CD4-positive, alpha-beta T cell treated with Interleukin-17A for 1 hour (primary cell): Measurements from ENCODE around the gene NUAK1.
"Not testable (repeated sequence)": the region's sequence is repeated elsewhere in the genome, so short reads cannot be mapped to it uniquely, and the experiment has no call there.

Source experiments
- DNase-seq: peaks from one replicate; pipeline ENCODE4 v3.0.0-alpha.2; 2020

The NUAK1 gene

DNA sequence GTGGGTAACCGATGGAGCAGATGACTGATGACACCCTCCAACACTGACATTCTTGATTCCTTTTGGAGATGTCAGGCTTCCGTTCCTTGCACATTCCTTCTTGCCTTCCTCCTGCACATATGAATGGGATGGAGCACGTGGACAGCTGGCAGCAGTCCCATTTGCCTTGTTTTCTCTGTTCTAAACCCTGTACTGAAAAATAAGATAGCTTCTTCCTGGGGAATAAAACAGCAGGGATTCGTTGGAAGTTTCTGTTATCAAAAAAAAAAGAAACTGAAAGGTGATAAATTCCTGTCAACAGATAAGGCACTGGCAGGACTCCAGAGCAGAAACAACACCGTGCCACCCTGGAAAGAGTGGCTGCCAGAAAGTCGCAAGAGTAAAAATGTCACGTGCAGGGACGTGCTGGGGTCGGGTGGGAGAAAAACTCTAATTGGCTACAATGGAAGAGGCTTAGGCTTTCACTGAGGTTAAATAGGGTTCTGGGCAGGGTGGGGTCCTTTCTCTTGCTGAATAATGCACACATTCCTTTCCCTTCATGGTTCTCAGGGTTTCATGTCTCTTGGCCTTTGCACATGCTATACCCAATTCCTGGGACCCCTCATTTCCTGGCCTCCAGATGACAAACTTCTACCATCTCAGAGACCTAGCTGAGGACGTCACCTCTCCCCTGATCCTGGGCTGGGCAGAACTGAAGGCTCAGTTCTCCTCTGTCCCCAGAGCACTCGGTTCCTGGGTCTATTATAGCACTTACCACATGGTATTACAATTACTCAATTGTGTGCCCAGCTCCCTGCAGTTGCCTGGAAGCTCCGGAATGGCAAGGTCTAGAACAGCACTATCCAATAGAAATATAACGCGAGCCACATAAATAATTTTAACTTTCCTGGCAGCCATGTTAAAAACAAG, 7.0 kb upstream of the NUAK1 start:
- no peak for DNase-seq

DNA sequence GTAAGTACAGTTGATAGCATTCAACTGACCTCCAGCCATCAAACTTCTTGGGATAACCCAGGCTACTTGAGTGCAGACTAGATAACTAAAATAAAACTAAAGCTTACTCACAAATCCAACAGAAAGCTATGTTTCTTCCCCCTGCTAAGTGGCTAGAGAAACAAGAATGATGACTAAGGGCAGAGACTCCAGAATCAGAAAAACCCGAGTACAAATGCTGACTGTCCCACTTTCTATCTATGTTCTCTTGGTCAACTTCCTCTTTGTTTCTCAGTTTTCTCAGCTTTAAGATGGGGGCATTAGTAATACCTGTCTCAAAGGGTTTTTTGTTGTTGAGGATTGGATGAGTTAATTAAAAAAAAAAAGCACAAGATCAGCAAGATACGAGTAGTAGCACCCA, 6.1 kb upstream of the NUAK1 start:
- DNase-seq = no peak

DNA sequence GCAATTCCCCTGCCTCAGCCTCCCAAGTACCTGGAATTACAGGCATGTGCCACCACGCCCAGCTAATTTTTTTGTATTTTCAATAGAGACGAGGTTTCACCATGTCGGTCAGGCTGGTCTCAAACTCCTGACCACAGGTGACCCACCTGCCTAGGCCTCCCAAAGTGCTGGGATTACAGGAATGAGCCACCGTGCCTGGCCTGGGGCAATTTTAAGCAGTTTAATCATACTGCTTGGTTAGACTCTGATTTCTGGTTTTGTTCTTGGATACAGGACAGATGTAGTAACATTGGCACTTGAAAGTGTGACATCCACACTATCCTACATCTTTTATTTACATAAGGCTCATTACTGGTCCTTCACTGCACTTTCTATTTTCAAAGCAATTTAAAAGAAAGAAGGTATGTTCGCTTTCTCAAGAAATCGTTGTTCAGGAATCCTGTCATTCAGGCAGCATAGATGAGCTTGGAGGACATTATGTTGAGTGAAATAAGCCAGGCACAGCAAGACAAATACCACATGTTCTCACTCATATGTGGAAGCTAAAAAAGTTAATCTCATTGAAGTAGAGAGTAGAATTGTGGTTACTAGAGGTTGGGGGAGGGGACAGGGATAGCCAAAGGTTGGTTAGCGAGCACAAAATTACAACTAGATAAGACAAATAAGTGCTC, 4.0 kb upstream of the NUAK1 start:
- DNase-seq = no peak

DNA sequence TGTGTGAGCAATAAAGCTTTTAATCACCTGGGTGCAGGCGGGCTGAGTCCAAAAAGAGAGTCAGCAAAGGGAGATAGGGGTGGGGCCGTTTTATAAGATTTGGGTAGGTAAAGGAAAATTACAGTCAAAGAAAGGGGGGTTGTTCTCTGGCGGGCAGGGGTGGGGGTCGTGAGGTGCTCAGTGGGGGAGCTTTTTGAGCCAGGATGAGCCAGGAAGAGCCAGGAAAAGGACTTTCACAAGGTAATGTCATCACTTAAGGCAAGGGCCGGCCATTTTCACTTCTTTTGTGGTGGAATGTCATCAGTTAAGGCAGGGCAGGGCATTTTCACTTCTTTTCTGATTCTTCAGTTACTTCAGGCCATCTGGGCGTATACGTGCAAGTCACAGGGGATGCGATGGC, 3.2 kb upstream of the NUAK1 start:
- not testable (repeated sequence) for DNase-seq

DNA sequence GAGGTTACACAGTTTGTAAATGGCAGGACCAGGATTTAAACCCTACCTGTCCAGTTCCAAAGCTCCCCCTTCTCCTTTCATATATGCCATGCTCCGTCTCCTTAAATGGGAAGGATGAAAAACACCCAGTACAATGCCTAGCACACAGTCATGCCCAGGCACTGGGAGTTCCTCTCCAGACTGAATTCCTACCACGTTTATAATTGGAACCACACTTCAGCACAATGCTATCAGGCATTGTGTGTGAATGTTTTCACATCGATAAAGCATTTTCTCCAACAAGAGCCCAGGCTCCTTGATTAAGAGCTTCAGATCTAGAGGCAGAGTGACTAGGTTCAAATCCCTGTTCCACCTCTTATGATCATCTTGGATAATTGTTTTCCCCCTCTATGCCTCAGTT, 2.7 kb upstream of the NUAK1 start:
- DNase-seq = no peak

DNA sequence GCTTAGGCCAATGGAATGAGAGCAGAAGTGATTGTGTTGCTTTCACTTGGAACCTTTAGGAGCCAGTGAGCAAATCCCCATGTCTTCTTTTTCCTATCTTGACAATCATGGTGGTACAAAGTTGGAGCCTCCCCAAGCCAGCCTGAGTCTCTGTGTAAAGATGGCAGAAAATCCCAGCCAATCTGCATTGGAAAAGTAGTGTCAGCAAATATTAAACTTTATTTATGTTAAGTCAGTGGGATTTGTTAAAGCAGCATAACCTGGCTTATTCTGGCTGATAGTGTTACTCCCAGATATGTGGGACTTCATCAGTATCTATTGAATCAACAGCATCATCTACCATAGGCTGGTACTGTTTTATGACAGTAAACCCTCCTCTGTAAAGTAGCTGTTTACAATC, 2.2 kb upstream of the NUAK1 start:
- DNase-seq = no peak

DNA sequence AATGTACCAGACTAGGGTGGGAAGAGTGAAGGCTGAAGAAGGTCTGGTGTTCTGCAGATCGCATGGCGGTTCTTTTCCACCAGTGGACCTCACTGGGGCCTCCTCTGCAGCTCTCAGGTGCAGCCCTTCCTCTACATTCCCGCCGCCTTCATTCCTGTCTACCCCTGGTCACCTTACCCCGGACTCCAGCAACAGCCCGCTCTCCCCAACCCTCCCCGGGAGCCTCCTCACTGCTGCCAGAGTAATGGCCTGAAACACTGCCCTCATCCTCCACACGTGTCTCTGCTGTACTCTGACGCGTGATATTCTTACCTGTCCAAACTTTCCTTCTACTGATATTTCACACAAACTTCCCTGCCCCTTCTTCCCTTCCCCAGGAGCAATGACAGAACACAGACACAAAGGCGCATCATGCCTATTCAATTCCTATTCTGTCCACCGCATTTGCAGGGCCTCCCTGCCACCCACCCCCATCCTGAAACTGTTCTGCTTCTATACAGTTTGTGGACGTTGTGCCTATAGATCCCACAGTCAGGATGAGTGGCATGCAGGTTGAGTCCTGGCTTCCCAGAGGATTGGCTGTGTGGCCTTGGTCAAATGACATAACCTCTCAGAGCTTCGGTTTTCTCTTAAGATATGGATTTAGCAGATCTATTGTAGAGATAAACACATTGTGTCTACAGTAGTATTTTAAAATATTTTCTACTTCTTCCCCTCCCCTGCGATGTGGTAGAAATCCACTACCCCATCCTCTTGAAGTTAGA, 1.7 kb upstream of the NUAK1 start:
- DNase-seq = no peak

DNA sequence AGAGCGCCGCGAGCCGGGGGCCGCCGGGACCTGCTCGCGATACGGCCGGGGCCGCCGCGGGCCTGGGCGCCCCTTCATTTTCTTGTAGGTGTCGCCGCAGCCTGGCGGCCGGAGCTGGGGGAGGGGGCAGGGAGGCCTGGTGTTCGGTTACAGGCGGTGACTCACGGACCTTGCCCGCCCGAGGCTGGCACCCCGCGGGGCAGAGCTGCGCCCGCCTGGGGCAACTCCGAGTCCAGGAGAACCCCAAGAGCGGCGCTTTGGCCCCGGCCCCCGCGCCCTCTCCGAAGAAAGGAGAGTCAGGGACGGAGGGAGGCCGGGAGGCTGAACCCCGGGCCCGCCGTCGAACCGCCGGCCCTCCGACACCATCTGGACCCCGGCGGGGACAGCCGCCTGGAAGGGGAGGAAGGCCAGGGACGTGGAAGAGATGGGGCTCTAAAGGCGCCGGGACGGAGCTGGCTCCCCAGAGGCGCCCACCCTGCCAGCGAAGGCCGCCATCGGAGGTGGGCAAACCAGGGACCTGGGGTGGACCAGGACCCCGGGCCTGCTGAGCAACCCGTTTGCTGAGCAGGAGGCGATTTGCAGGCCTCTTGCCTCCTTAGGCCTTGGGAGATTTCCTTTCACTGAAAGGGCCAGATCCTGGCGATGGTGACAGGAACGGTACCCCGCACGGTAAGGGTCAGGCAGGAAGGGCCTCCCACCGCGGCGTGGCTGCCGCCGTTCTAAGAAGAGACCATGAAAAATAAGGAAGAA, 843 bp upstream of the NUAK1 start:
- DNase-seq = no peak

DNA sequence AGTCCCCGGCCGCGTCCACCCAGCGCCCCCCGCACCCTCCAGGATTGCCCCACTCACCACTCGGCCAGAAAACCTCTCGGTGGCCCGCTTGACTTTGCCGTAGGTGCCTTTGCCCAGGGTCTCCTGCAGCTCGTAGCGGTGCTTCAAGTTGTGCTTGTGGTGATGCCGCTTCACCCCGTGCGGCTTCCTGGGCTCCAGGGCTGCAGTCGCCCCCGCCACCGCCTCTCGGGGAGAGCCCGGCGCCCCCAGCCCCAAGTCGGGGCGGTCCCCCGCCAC, 459 bp downstream of the NUAK1 start:
- no peak for DNase-seq

DNA sequence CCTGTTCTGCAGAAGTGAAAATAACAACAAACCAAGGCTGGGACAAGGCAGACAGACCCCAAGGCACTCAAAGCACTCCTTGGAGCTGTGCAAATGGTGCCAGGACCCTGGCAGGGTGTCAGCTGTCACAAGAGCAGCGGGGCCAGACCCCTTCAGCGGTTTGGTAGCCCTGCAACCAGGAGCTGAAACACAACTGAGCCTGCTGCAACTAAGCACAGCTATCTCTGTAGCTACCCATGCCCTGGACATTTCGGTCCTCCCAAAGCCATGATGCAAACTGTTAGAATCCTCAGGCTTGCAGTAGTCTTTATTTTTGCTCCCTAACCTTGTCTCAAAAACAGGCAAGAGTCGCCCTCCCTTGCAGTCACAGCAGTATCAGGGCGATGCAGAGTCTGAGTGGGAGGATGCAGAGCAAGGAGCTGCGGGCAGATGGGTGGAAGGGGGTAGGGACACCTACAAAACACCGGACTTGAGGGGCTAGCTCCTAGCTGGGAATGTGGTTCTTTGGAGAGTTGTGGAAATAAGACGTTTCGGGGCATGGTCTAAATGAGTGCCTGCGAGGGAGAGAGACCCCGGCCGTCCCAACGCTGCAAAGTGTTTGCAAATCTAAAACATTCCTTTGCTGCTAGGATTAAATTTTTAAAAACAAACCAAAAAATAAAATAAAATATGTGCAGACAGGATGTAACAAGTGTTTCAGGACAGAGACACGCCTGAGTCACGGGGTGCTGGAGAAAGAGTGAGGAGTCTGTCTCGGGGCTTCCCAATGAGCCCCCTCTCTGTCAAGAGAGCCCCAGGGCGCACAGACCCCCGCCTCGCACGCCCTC, 1.0 kb downstream of the NUAK1 start:
- DNase-seq = no peak

DNA sequence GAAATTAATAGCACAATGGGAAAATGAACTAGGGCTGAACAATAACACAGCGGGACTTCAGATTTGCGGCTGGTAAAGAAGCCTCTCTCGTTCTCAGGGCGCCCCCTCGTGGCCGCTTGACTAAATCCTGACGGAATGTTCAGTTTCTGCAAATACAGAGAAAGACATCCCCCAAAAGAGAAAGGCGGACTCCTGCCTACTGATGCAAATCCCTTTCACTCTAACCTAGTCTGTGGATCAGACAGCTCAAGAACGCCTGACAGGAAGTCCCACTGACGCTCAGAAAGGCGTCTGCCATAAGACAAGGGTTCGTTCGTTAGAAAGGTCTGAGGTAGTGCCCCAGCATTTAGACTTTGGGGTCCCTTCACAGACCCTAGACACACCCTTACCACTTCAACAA, 2.5 kb downstream of the NUAK1 start:
- peak; percentile 64 for DNase-seq

DNA sequence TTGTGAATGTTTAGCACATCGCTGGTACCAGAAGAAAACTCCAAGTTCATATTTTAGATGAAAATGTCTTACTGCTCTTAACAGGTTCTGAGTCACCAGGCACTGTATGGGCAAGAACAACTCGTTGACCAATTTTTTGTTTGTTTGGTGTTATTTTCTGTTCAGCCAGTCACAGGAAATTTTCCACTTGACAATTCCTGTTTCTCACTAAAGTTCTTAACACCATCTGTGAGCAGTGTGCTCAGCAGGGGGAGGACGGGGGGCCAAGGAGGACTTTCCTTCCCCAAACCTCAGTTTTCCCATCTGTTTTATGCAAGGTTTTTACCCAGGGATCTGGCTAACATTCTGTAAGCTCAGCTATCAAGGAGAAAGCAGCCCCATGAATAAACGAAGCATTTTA, 3.0 kb downstream of the NUAK1 start:
- DNase-seq = no peak

DNA sequence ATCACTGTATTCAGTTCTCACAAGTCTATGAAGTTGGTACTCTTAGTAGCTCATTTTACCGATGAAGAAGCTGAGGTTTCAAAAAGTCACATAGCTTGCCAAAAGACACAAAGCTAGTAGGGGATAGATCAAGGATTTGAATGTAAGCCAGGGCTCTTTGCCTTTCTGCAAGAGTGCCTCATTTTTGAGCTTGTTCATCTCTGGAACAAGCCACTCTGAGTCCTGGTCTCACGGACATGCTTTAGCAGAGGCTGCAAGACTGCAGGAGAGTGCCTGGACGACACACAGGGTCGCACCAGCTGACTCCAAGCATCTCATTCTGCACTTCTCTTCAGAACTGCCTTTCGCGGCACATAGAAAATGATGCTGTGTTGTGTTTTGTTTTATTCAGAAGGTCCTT, 3.7 kb downstream of the NUAK1 start:
- DNase-seq = no peak

DNA sequence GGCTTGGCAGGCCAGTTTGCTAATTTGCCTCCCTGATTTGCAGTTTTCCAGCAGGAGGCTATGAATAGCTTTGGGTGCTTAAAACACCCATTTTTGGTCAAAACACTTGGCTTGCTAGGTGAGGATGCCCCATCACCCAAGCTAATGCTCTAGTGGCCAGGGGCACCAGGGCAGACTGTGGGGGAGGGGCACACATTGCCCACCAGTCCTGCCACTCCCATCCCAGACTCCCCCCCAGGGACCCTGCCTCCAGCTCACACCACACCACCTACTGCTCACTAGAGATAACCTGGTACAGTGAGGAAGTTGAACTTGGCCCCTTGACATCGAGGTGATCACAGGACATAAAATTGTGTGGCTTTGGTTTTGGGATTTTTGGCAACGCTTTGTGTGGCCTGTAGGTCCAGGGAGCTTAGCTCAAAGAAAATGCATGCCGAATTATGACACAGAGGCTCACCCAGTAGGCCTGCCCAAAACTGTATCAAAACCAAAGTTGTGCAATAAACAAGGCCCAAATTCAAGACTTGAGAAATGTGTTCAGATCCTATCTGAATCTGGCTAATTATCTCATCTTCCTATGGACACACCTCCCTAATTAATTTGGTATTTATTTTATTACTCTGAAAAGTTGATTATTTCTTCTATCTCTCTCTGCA, 4.3 kb downstream of the NUAK1 start:
- no peak for DNase-seq

DNA sequence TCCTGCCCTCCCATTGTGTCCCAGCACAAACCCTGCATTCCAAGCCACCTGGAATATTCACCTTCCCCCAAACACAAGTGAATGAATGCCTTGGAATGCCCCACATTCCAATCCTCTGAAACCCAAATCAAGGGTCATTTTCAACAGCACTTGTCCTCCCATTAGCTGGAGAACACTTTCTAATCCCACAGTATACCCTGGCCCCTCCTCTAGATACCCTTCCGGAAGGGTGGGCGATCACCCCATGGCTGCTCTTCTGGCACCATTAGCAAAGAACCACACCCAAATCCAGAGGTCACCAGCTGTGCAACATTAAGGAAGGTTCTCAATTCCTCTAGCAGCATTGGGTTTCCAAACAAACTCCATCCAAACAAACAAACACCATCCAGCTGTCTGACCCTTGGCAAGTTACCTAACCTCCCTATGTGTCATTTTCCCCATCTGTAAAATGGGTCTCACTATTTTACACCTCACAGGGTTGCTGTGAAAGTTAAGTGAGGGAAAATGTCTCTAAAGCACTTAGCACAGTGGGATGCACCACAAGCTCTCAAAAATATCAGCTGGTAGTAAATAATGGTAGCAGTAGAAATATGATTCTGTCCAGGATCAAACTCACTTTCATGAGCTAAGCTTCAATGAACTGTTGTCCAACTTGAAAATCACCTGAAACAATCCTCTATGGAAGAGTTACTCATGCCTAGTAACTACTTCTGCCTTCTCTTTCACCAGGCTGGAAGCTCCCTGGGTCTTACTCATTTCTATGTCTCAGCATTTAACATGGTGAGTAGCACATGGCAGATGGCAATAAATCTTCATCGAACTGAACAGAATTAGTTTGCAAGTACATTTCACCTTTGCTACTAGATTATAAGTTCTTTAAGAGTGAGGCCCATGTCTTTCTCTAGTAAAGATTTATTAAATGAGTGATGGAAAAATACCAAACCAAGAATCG, 5.3 kb downstream of the NUAK1 start:
- no peak for DNase-seq

DNA sequence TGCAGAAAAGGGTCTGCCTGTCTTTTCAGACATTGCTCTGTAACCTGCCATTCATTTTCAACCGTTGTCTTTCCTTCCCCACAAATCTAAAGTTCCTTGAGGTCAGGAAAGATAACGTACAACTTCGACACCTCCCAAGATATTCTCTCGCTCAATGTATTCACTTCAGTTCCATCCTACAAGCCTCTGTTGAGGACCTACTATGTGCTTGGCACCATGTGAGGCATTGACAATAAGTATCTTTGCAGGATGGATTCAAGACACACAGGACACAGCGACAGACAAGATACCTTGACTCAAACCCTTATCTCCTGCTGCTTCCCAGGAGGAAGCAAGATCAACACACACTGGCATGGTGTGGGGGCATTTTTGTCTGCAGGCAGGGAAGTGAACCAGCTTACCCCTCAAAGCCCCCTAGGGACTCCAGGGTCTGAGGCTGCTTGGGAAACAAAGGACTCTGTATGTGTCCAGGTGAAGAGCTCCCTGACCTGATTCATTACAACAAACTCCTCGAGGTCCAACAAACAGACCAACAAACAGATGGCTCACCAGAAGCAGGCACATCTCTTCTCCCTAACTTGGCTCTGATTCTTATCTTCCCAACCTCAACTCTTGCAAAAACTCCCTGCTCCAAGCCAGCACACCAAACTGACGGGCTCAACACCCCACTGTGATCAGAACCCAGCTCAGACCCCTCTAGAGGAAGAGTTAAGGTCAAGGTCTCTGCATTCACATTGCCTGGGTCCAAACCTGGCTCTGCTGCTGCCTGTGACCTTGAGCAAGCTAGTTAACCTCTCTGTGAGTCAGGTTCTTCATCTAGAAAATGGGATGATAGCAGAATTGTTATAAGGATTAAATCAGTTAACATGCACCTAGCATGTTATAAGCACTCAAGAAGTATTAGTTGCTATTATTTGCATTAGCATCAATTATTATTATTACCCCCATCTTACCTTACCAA, 6.3 kb downstream of the NUAK1 start:
- DNase-seq = no peak

DNA sequence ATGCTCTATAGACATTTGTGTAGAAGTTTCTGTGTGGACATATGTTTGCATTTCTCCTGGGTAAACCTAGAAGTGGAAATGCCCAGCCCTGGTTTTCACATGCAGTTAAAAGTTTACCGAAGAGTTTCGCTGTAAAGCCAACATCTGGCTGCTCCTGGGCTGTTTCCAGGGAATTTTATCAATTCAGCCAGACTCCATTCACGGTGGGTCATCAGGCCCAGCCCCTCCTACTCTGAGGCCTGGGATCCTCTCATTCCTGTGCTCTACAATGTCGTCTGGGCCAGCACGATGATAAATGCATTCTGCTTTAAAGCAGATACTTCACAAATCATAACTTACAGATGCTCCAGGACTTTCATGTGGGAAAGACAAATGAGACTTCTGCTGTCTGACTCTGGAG, 7.1 kb downstream of the NUAK1 start:
- DNase-seq = no peak

DNA sequence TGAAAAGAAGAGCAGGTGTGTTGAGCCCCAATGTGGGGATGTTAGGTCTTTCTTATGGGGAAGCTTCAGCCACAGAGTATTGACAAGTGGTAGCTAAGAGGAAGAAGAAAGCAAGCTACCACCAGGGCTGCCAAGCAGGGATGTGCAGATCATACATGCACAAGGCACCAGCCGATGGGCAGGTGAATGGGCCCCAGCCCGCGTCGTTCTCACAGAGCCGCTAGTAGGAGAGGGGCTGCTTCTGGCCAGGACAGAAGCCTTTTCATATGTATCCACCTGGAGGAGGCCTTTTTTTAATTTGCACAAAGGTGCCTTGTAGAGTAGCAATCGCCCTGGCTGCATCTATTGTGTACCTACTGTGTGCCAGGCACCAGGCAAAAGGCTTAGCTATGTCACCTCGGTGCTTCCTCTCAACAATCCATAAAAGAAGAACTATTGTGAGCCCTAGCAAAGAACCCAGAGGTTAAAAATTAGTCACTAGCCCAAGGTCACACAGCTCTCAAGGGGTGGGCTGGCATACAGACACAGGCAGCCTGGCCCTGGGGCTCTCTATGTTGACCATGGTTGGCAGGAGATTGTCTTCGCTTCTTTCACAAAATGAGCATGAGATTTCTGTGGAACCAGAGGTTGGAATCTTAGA, 8.2 kb downstream of the NUAK1 start:
- DNase-seq = no peak
